HepG2 (cell line): Measurements from ENCODE around the gene KCNK7. TPM values are rescaled to one million over a fixed set of nuclear protein-coding genes. Genes with fewer than 3 reads are reported as not detected.

Experiments
- ATAC-seq: fragments of 200-7000 bp; cut with Tn5 transposase; 3 replicates; pipeline ENCODE4 v1.9.1; 2020; ENCODE audit warnings: mild to moderate bottlenecking, moderate library complexity
- BruUV-seq: library from RNA; stranded (reverse); fragments of 400-500 nt; replicated peaks from 2 replicates; lab custom pipeline; 2021; lab: Mats Ljungman, UMichigan
- CTCF ChIA-PET: fragments of 300-600 bp; formaldehyde crosslinking; extraction: SDS; loops from one replicate; lab custom pipeline; 2021; ENCODE audit warnings: low total read pairs, inconsistent platforms, low intra/inter-chr PET ratio; lab: Yijun Ruan, JAX
- POLR2A ChIA-PET: fragments of 350-600 bp; sonication (Branson Sonifier 250); formaldehyde crosslinking; loops from one replicate; lab custom pipeline; 2020; ENCODE audit warnings: antibody characterized with exemption, inconsistent platforms; lab: Yijun Ruan, JAX
- DNase-seq: peaks from one replicate; pipeline ENCODE4 v3.0.0-alpha.2; 2015; ENCODE audit warnings: low spot score
- FAIRE-seq: peaks from 3 replicates; lab custom pipeline; 2011; peaks lifted over from hg19 to GRCh38; lab: Jason Lieb, UNC
- H2AFZ ChIP-seq: one replicate; pipeline ENCODE4 v1.6.1; 2011; ENCODE audit warnings: low read length, inconsistent platforms
- H3K27ac ChIP-seq: fragments of 300-600 bp; 3 replicates; pipeline ENCODE4 v1.8.0; 2011; ENCODE audit warnings: mixed run types, mild to moderate bottlenecking, mixed read lengths, low read length, inconsistent platforms; ENCODE audit not compliant: insufficient read depth; ENCODE audit errors: extremely low read length
- H3K27me3 ChIP-seq, 2 experiments: fragments of 200-600 bp in 1 of 2; 2 replicates in 1 of 2; 3 replicates in 1 of 2; pipeline versions ENCODE4 v1.6.0 to v1.8.0; 2011; ENCODE audit warnings: low read length in 2 of 2, mild to moderate bottlenecking in 2 of 2, moderate library complexity in 2 of 2, inconsistent platforms in 1 of 2; ENCODE audit not compliant: insufficient read depth in 2 of 2, control insufficient read depth in 1 of 2
- H3K36me3 ChIP-seq, 2 experiments: fragments of 200-600 bp in 1 of 2; replicated peaks in 1 of 2; 2 replicates in 1 of 2; 3 replicates in 1 of 2; pipeline versions ENCODE4 v1.5.1 to v1.8.0; 2011; ENCODE audit warnings: low read length in 2 of 2, inconsistent platforms in 1 of 2; ENCODE audit not compliant: insufficient read depth in 2 of 2, control insufficient read depth in 1 of 2
- H3K4me1 ChIP-seq: 2 replicates; pipeline ENCODE4 v1.5.1; 2012; ENCODE audit warnings: low read length, inconsistent platforms; ENCODE audit not compliant: insufficient read depth
- H3K4me2 ChIP-seq: 2 replicates; pipeline ENCODE4 v1.6.0; 2011; ENCODE audit warnings: low read depth, low read length, inconsistent platforms
- H3K4me3 ChIP-seq, 3 experiments: fragments of 200-600 bp in 1 of 3; sonication (generic), shearing (Covaris generic) in 1 of 3; replicated peaks in 1 of 3; 2 replicates each; pipeline ENCODE4 v1.5.1; 2011 to 2016; ENCODE audit warnings: low read length in 3 of 3, inconsistent platforms in 2 of 3, low read depth in 2 of 3, mild to moderate bottlenecking in 2 of 3, control low read depth in 1 of 3, mixed read lengths in 1 of 3; ENCODE audit not compliant: insufficient read depth in 1 of 3
- H3K79me2 ChIP-seq: one replicate; pipeline ENCODE4 v1.6.1; 2011; ENCODE audit warnings: low read length, inconsistent platforms; ENCODE audit not compliant: insufficient read depth
- H3K9ac ChIP-seq: 2 replicates; pipeline ENCODE4 v1.6.0; 2011; ENCODE audit warnings: mild to moderate bottlenecking, low read depth, low read length, inconsistent platforms; ENCODE audit not compliant: insufficient read depth
- H3K9me3 ChIP-seq: 2 replicates; pipeline ENCODE4 v1.5.1; 2012; ENCODE audit warnings: mild to moderate bottlenecking, low read length
- H4K20me1 ChIP-seq: 2 replicates; pipeline ENCODE4 v1.6.0; 2011; ENCODE audit warnings: inconsistent platforms, mild to moderate bottlenecking, low read length, moderate library complexity; ENCODE audit not compliant: insufficient read depth
- AHR ChIP-seq: IDR thresholded peaks from 2 replicates; pipeline ENCODE4 v1.6.1; 2018; ENCODE audit warnings: missing genetic modification reagents, missing compliant biosample characterization
- CEBPG ChIP-seq: IDR thresholded peaks from 2 replicates; pipeline ENCODE4 v1.6.1; 2016
- ESRRA ChIP-seq: sonication (generic); formaldehyde crosslinking; IDR thresholded peaks from 2 replicates; pipeline ENCODE4 v1.5.1; 2020; ENCODE audit warnings: mild to moderate bottlenecking, low read depth, missing genetic modification reagents
- GATA4 ChIP-seq: sonication (generic); IDR thresholded peaks from 2 replicates; pipeline ENCODE4 v1.6.1; 2016; ENCODE audit warnings: antibody characterized with exemption, low read depth, borderline replicate concordance
- NFKBIZ ChIP-seq: IDR thresholded peaks from 2 replicates; pipeline ENCODE4 v1.6.1; 2018; ENCODE audit warnings: missing genetic modification reagents, missing compliant biosample characterization
- PHF21A ChIP-seq: sonication (generic); formaldehyde crosslinking; IDR thresholded peaks from 2 replicates; pipeline ENCODE4 v1.5.0; 2020; ENCODE audit warnings: mild to moderate bottlenecking, missing genetic modification reagents
- POLR2AphosphoS2 ChIP-seq: IDR thresholded peaks from 2 replicates; pipeline ENCODE4 v1.6.1; 2011; ENCODE audit warnings: low read depth, low read length, improper control_type of control experiment
- STAG1 ChIP-seq: sonication (generic); formaldehyde crosslinking; IDR thresholded peaks from 2 replicates; pipeline ENCODE4 v1.4.0; 2020; ENCODE audit warnings: missing genetic modification reagents
- TAF1 ChIP-seq: sonication (generic); formaldehyde crosslinking; IDR thresholded peaks from 2 replicates; pipeline ENCODE4 v1.4.0; 2020; ENCODE audit warnings: missing genetic modification reagents
- TMF1 ChIP-seq: sonication (generic); formaldehyde crosslinking; IDR thresholded peaks from 2 replicates; pipeline ENCODE4 v1.8.1; 2022; ENCODE audit warnings: low read depth, missing genetic modification reagents
- TOE1 ChIP-seq: sonication (generic); formaldehyde crosslinking; IDR thresholded peaks from 2 replicates; pipeline ENCODE4 v1.4.0; 2020; ENCODE audit warnings: mild to moderate bottlenecking, missing genetic modification reagents
- ZNF432 ChIP-seq: sonication (generic); formaldehyde crosslinking; IDR thresholded peaks from 2 replicates; pipeline ENCODE4 v1.5.0; 2020; ENCODE audit warnings: missing genetic modification reagents, mild to moderate bottlenecking, borderline replicate concordance
- ZNF816 ChIP-seq: sonication (generic); formaldehyde crosslinking; IDR thresholded peaks from 2 replicates; pipeline ENCODE4 v1.8.0; 2022; ENCODE audit warnings: missing genetic modification reagents, mild to moderate bottlenecking, borderline replicate concordance
- WGBS: methylation state at CpG from one replicate; pipeline ENCODE4 v1.1.6; 2017; ENCODE audit warnings: low lambda C conversion rate; 5-methylcytosine and 5-hydroxymethylcytosine counted together
- in situ Hi-C: cut with HindIII; loops from 2 replicates; pipeline ENCODE4 v1.10.0; 2017; ENCODE audit warnings: low pct_unique_long_range_greater_than_20kb; ENCODE audit not compliant: extremely low pct_ligation_motif_present
- intact Hi-C: fragments of 100-400 bp; cut with micrococcal nuclease; formaldehyde crosslinking; loops from one replicate; pipeline ENCODE4 v1.10.0; 2022; ENCODE audit not compliant: unreplicated experiment
- polyA plus RNA-seq, 8 experiments: library from polyadenylated mRNA; depleted of rRNA in 3 of 8; stranded (reverse) in 7 of 8; unstranded in 1 of 8; fragments of >200 nt; fragmentation: Illumina TruSeq in 4 of 8; extraction: Trizol in 4 of 8; gene quantifications; 2 replicates each; pipeline versions ENCODE4 v1.2.1 to v1.2.3, GENCODE V29; 2011 to 2016; ENCODE audit warnings: low read depth in 4 of 8, missing spikeins in 1 of 8, mixed read lengths in 1 of 8; ENCODE audit not compliant: insufficient read depth in 1 of 8
- total RNA-seq, 5 experiments: library from RNA; depleted of rRNA; stranded (reverse); fragments of >200 nt; fragmentation: Illumina TruSeq; extraction: Trizol; gene quantifications; 2 replicates each; pipeline ENCODE4 v1.2.3, GENCODE V29; 2016; ENCODE audit warnings: low read depth in 1 of 5
- TF ChIP-seq, protein P1 (sequence below): sonication (generic); formaldehyde crosslinking; IDR thresholded peaks from 2 replicates; pipeline ENCODE4 v1.4.0; 2020; ENCODE audit warnings: missing genetic modification reagents, mild to moderate bottlenecking, borderline replicate concordance
- TF ChIP-seq, protein P2 (sequence below): sonication (generic); formaldehyde crosslinking; IDR thresholded peaks from 2 replicates; pipeline ENCODE4 v1.4.0; 2020; ENCODE audit warnings: missing genetic modification reagents
- TF ChIP-seq, protein P3 (sequence below): sonication (generic); formaldehyde crosslinking; IDR thresholded peaks from 2 replicates; pipeline ENCODE4 v1.8.1; 2023; ENCODE audit warnings: mild to moderate bottlenecking, moderate library complexity, missing genetic modification reagents

The KCNK7 gene
- total and polyA plus RNA-seq, 2 of the 13 experiments (the other 11 are each of a cell fraction or from before 2014, with no cell fraction given) = 0.11 TPM; not detected in 1

DNA sequence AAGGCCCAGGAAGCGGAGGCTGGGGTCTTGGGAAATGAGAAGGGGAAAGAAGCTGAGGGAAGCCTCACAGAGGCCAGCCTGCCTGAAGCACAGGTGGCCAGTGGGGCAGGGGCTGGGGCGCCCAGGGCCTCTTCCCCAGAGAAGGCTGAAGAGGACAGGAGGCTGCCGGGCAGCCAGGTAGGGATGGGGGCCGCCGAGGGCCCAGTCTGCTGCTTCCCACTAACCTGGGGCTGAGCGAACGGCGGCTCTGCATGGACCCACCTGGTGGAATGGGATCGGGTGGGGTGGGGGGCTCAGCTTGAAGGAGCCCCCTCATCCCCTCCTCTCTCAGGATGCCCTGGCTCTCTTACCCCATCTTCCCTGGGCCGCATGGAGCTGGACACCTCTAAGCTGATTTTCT lies 12.0 kb downstream of the KCNK7 start:
- no TSS peak for BruUV-seq
- Histone ChIP-seq H3K9ac (no peak overlapping the region), H3K27ac (no peak overlapping the region), H3K4me3 (no peak overlapping the region), H3K79me2 (no peaks in the 10 kb centered on the region), H3K4me2 (no peak overlapping the region), H3K4me1 (peaks cover 24% of the 10 kb centered on the region), H3K36me3 (0 out of 5 replicates have a peak, but pooled peaks cover 0 to 4% of the 10 kb centered on the region in 2 experiments), H2AFZ (no peak overlapping the region), H3K9me3 (no peaks in the 10 kb centered on the region), H4K20me1 (no peaks in the 10 kb centered on the region), H3K27me3 (no peaks in the 10 kb centered on the region)
- no peak for DNase-seq
- POLR2A ChIA-PET = no interaction called here
- intact Hi-C loops (no loop called here), in situ Hi-C loops (no loop called here)
- 71% methylated on average over 3 of the region's 10 CpGs for WGBS
- FAIRE-seq = no peak
- CTCF ChIA-PET = no interaction called here
- ATAC-seq = no peak
- TF ChIP-seq POLR2AphosphoS2 (no peak), ESRRA (CRISPR knock-in tag) (no peak), AHR (CRISPR knock-in tag) (no peak), NFKBIZ (CRISPR knock-in tag) (no peak), TAF1 (CRISPR knock-in tag) (no peak), ZNF816 (no peak), CEBPG (CRISPR knock-in tag) (no peak), GATA4 (no peak), ZNF432 (CRISPR knock-in tag) (no peak), PHF21A (CRISPR knock-in tag) (no peak), STAG1 (CRISPR knock-in tag) (no peak), TMF1 (CRISPR knock-in tag) (no peak), TOE1 (no peak)
- TF ChIP-seq, protein P1, sequence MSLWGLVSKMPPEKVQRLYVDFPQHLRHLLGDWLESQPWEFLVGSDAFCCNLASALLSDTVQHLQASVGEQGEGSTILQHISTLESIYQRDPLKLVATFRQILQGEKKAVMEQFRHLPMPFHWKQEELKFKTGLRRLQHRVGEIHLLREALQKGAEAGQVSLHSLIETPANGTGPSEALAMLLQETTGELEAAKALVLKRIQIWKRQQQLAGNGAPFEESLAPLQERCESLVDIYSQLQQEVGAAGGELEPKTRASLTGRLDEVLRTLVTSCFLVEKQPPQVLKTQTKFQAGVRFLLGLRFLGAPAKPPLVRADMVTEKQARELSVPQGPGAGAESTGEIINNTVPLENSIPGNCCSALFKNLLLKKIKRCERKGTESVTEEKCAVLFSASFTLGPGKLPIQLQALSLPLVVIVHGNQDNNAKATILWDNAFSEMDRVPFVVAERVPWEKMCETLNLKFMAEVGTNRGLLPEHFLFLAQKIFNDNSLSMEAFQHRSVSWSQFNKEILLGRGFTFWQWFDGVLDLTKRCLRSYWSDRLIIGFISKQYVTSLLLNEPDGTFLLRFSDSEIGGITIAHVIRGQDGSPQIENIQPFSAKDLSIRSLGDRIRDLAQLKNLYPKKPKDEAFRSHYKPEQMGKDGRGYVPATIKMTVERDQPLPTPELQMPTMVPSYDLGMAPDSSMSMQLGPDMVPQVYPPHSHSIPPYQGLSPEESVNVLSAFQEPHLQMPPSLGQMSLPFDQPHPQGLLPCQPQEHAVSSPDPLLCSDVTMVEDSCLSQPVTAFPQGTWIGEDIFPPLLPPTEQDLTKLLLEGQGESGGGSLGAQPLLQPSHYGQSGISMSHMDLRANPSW (CRISPR knock-in tag) = no peak
- TF ChIP-seq, protein P2, sequence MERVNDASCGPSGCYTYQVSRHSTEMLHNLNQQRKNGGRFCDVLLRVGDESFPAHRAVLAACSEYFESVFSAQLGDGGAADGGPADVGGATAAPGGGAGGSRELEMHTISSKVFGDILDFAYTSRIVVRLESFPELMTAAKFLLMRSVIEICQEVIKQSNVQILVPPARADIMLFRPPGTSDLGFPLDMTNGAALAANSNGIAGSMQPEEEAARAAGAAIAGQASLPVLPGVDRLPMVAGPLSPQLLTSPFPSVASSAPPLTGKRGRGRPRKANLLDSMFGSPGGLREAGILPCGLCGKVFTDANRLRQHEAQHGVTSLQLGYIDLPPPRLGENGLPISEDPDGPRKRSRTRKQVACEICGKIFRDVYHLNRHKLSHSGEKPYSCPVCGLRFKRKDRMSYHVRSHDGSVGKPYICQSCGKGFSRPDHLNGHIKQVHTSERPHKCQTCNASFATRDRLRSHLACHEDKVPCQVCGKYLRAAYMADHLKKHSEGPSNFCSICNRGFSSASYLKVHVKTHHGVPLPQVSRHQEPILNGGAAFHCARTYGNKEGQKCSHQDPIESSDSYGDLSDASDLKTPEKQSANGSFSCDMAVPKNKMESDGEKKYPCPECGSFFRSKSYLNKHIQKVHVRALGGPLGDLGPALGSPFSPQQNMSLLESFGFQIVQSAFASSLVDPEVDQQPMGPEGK (CRISPR knock-in tag) = no peak
- TF ChIP-seq, protein P3, sequence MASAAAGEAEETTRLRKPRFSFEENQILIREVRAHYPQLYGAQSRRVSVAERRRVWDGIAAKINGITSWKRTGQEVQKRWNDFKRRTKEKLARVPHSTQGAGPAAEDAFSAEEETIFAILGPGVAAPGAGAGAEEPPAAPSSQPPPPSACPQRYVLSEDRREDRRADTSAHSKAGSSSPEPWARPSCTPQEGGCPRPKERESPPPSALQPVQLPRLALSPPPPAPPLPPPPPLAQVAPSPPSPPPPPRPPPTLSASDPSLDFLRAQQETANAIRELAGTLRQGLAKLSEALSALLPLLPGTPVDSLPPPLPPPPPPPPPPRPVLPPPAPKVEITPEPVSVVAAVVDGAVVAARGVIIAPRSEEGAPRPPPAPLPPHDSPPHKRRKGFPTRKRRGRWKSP = no peak
